HG03442 (cell line): ENCODE results near the gene CD33.

Experiments
- ATAC-seq: cut with Tn5 transposase; IDR thresholded peaks from one replicate; pipeline ENCODE4 v1.9.1; 2021; ENCODE audit warnings: mild to moderate bottlenecking, moderate library complexity; ENCODE audit not compliant: unreplicated experiment

Gene CD33

GRCh38 chr19:51258165-51259160, 33.6 kb downstream of the CD33 start:
- ATAC-seq: no peak

- no peak for ATAC-seq
Measured at GRCh38 chr19:51259348-51260245, 34.7 kb downstream of the CD33 start.

- ATAC-seq: no peak
Measured at GRCh38 chr19:51263808-51264207, 38.9 kb downstream of the CD33 start.

GRCh38 chr19:51271067-51271466, 46.2 kb downstream of the CD33 start:
- ATAC-seq: no peak

GRCh38 chr19:51272183-51272810, 47.4 kb downstream of the CD33 start:
- ATAC-seq: no peak

- no peak for ATAC-seq
Measured at GRCh38 chr19:51274049-51274770, 49.3 kb downstream of the CD33 start.

GRCh38 chr19:51277112-51277511, 52.2 kb downstream of the CD33 start:
- no peak for ATAC-seq

GRCh38 chr19:51282335-51282734, 57.5 kb downstream of the CD33 start:
- ATAC-seq: no peak

GRCh38 chr19:51285682-51286081, 60.8 kb downstream of the CD33 start:
- no peak for ATAC-seq
